GM13976 (cell line): ENCODE measurements around the gene MDM2.

ENCODE experiments used
- DNase-seq: peaks from one replicate; pipeline ENCODE4 v3.0.0; 2012; ENCODE audit warnings: low spot score
- CTCF ChIP-seq: IDR thresholded peaks from 2 replicates; pipeline ENCODE4 v1.5.1; 2012; ENCODE audit warnings: borderline replicate concordance, mild to moderate bottlenecking; ENCODE audit not compliant: insufficient read depth; ENCODE audit errors: extremely low read depth, missing control alignments, control extremely low read depth
- in situ Hi-C: fragments of 300-500 bp; cut with MboI; formaldehyde crosslinking; loops from one replicate; pipeline ENCODE4 v1.12.0; 2022; ENCODE audit warnings: low sequenced_read_pairs, mixed read lengths, inconsistent platforms; ENCODE audit not compliant: unreplicated experiment

Gene MDM2

GRCh38 chr12:68790081-68790951, 17.7 kb upstream of the MDM2 start:
- DNase-seq = no peak
- no peak for TF ChIP-seq CTCF
- in situ Hi-C loops = no loop called here

- no peak for TF ChIP-seq CTCF
- no peak for DNase-seq
Observed at GRCh38 chr12:68790952-68791234, 17.1 kb upstream of the MDM2 start.

DNA sequence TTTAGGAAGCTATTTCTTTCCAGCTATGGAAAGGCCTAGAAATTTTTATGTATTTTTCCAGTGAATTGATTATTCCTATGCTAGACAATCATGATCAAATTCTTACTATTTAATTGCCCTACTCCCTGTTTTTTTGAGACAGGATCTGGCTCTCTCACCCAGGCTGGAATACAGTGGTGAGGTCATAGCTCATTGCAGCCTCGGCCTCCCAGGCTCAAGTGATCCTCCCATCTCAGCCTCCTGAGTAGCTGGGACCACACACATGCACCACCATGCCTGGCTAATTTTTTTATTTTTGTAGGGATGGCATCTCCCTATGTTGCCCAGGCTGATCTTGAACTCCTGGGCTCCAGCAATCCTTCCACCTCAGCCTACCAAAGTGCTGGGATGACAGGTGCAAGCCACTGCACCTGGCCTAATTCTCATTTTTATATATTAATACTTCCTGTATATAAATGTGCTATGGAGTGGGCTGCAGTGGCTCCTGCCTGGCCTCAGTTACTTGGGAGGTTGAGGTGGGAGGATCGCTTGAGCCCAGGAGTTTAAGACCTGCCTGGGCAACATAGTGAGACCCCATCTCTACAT, 16.0 kb upstream of the MDM2 start:
- no peak for TF ChIP-seq CTCF
- no peak for DNase-seq
- in situ Hi-C loops = no loop called here

More at GRCh38 chr12:68790952-68791234, 17.1 kb upstream of the MDM2 start:
- in situ Hi-C loops = no loop called here

DNA sequence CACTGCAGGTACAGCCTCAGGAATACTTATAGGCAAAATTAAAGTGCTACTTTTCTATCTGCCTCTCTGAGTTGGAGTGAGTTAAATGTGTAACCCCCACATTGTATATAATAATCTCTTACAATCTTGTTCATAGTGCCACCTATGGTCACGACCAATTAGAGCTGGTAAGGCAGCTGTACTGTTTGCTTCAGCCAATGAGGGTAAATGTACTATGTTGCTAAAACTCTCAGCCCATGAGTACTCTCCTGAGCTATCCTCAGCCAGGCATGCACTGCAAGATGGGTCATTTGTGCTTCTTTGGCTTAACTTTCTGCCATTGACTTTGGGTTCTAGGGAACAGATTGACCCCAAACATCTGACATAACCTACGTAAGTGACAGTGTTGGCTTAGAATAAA, 15.0 kb upstream of the MDM2 start:
- no peak for TF ChIP-seq CTCF
- in situ Hi-C loops = no loop called here
- peak; percentile 77 for DNase-seq

- no peak for DNase-seq
- no peak for TF ChIP-seq CTCF
- in situ Hi-C loops = no loop called here
Observed at GRCh38 chr12:68793436-68793835, 14.5 kb upstream of the MDM2 start.

DNA sequence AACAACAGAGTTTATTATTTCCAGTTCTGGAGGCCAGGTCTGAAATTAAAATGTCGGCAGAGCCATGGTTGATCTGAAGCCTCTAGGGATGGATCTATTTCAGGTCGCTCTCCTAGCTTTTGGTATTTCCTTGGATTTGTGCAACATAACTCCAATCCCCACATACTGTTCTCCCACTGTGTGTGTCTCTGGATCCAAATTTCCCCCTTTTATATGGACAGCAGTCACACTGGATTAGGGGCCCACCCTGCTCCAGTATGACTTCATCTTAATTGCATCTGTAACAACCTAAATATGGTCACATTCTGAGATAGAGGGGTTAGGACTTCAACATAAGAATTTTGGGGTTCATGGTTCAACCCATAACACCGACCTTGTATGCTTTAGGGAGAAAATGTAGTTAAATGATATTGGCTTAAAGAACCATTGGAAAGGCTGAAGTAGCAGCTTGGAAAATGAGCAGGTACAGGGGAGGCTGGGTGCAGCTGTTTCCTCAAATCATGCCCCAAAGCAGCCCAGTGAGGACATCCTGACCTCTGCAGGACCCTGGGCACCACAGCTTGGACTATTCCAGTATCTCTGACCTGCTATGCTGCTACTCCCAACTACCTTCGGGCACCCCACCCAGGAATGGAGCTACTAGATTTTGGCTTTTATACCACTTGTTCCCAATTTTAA, 13.9 kb upstream of the MDM2 start:
- DNase-seq = no peak
- in situ Hi-C loops = no loop called here
- no peak for TF ChIP-seq CTCF
